ENCODE measurements around the gene DMRT3.

The DMRT3 gene

GRCh38 chr9:977838-978830 lies 1.7 kb downstream of the DMRT3 start:
- H3K27ac ChIP-seq, result no peak overlapping the region
- TF ChIP-seq, protein P1, sequence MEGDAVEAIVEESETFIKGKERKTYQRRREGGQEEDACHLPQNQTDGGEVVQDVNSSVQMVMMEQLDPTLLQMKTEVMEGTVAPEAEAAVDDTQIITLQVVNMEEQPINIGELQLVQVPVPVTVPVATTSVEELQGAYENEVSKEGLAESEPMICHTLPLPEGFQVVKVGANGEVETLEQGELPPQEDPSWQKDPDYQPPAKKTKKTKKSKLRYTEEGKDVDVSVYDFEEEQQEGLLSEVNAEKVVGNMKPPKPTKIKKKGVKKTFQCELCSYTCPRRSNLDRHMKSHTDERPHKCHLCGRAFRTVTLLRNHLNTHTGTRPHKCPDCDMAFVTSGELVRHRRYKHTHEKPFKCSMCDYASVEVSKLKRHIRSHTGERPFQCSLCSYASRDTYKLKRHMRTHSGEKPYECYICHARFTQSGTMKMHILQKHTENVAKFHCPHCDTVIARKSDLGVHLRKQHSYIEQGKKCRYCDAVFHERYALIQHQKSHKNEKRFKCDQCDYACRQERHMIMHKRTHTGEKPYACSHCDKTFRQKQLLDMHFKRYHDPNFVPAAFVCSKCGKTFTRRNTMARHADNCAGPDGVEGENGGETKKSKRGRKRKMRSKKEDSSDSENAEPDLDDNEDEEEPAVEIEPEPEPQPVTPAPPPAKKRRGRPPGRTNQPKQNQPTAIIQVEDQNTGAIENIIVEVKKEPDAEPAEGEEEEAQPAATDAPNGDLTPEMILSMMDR (conservative IDR thresholded peaks at IDR 0.05), result no peak
- no peak for TF ChIP-seq ZFX (IDR thresholded peaks at IDR 0.05)

GRCh38 chr9:979983-980382 lies 3.5 kb downstream of the DMRT3 start:
- no peak for TF ChIP-seq ZFX (IDR thresholded peaks at IDR 0.05)
- TF ChIP-seq, protein P1 (conservative IDR thresholded peaks at IDR 0.05), result no peak
- H3K27ac ChIP-seq, result no peak overlapping the region

- H3K27ac ChIP-seq, result no peak overlapping the region
- TF ChIP-seq, protein P1 (conservative IDR thresholded peaks at IDR 0.05), result no peak
- TF ChIP-seq ZFX (IDR thresholded peaks at IDR 0.05), result no peak
These were observed 4.2 kb downstream of the DMRT3 start for GRCh38 chr9:980640-981039.

GRCh38 chr9:981491-981898 lies 5.0 kb downstream of the DMRT3 start:
- TF ChIP-seq, protein P1 (conservative IDR thresholded peaks at IDR 0.05), result no peak
- no peak for TF ChIP-seq ZFX (IDR thresholded peaks at IDR 0.05)

GRCh38 chr9:982394-983230 lies 6.2 kb downstream of the DMRT3 start:
- no peak overlapping the region for H3K27ac ChIP-seq
- TF ChIP-seq, protein P1 (conservative IDR thresholded peaks at IDR 0.05), result no peak
- TF ChIP-seq ZFX (IDR thresholded peaks at IDR 0.05), result no peak

More at GRCh38 chr9:981491-981898, 5.0 kb downstream of the DMRT3 start:
- no peak overlapping the region for H3K27ac ChIP-seq

DNA sequence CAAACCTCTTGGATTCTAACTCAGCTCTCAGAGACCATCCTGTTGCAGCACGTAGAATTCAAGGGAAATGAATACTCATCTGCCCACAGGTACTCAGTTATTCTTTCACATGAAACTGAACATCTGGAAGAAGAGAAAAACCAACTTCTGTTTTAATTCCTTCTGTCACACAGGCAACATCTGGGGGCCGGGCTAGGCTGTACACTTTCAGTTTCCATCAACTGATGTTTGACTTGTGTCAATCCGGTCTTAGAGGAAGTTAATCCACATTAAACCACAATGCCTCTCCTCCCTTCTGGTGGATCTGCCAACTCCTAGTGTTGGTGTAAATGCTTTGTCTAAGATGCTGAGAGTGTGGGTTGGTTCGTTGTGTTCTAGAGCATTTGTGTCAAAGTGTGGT lies 17.6 kb downstream of the DMRT3 start:
- TF ChIP-seq, protein P1 (conservative IDR thresholded peaks at IDR 0.05), result no peak
- no peak for TF ChIP-seq ZFX (IDR thresholded peaks at IDR 0.05)
- H3K27ac ChIP-seq, result no peak overlapping the region

Measured in C4-2B (cell line).